ENCODE results near the gene FIS1.

DNA sequence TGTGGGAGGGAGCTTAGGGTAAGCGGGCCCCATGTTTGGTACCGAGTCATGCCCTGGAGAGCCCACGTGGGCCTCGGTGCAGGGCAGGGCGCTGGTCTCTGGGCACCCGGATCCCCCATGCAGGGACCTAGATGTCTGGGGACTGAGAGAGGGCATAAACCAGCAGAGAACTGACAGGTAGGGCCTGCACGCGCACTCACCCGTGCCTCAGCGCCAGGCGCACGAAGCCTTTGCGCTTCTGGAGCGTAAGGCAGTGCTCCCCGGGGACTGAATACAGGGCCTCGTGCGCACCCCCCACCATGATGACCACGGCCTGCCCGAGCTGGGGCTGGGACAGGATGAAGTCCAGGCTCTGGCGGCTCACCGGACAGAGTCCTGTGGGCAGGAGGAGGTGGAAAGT lies 46.9 kb downstream of the FIS1 start:
- TF ChIP-seq POLR2AphosphoS5 (IDR thresholded peaks at IDR 0.05) (no peak), CTCF (IDR thresholded peaks at IDR 0.05) (no peak), POLR2A (IDR thresholded peaks at IDR 0.05) (no peak)
